GM23338 (cell line): ENCODE data around the gene SUPT5H. TPM values are rescaled to one million over a fixed set of nuclear protein-coding genes. Genes with fewer than 3 reads are reported as not detected.

Experiments used
- ATAC-seq: fragments of 200-7000 bp; cut with Tn5 transposase; 3 replicates; pipeline ENCODE4 v1.9.1; 2020
- DNase-seq: peaks from one replicate; pipeline ENCODE4 v3.0.0-alpha.2; 2015; ENCODE audit warnings: low spot score
- H2AFZ ChIP-seq: fragments of 200-600 bp; sonication (generic); 2 replicates; pipeline ENCODE4 v1.8.0; 2016; ENCODE audit warnings: antibody characterized with exemption, mild to moderate bottlenecking, moderate library complexity
- H3F3A ChIP-seq: fragments of 200-600 bp; sonication (generic); replicated peaks from 2 replicates; pipeline ENCODE4 v1.8.0; 2017; ENCODE audit warnings: antibody characterized with exemption, mixed run types, low read depth
- H3K27ac ChIP-seq: fragments of 200-600 bp; sonication (generic); 2 replicates; pipeline ENCODE4 v1.6.1; 2016; ENCODE audit warnings: low read depth
- H3K27me3 ChIP-seq: fragments of 200-600 bp; sonication (generic); 2 replicates; pipeline ENCODE4 v1.8.0; 2016; ENCODE audit warnings: mild to moderate bottlenecking, mixed run types, moderate library complexity; ENCODE audit not compliant: insufficient read depth
- H3K36me3 ChIP-seq: fragments of 200-600 bp; sonication (generic); 2 replicates; pipeline ENCODE4 v1.8.0; 2016; ENCODE audit warnings: mild to moderate bottlenecking; ENCODE audit not compliant: insufficient read depth
- H3K4me1 ChIP-seq: fragments of 200-600 bp; sonication (generic); 2 replicates; pipeline ENCODE4 v1.8.0; 2016; ENCODE audit warnings: mild to moderate bottlenecking, moderate library complexity; ENCODE audit not compliant: insufficient read depth
- H3K4me2 ChIP-seq: fragments of 200-600 bp; sonication (generic); 2 replicates; pipeline ENCODE4 v1.7.1; 2017; ENCODE audit warnings: mixed run types
- H3K4me3 ChIP-seq: fragments of 200-600 bp; sonication (generic); 2 replicates; pipeline ENCODE4 v1.6.1; 2016; ENCODE audit warnings: mixed run types
- H3K79me2 ChIP-seq: fragments of 200-600 bp; sonication (generic); replicated peaks from 2 replicates; pipeline ENCODE4 v1.8.0; 2017; ENCODE audit warnings: mild to moderate bottlenecking; ENCODE audit not compliant: insufficient read depth
- H3K9me2 ChIP-seq: fragments of 200-600 bp; sonication (generic); 2 replicates; pipeline ENCODE4 v1.8.0; 2017; ENCODE audit not compliant: insufficient read depth
- H4K20me1 ChIP-seq: fragments of 200-600 bp; sonication (generic); replicated peaks from 2 replicates; pipeline ENCODE4 v1.8.0; 2017; ENCODE audit warnings: mild to moderate bottlenecking; ENCODE audit not compliant: insufficient read depth
- H3K27ac Mint-ChIP-seq: 2 replicates; pipeline ENCODE4 v1.8.0; 2020; ENCODE audit warnings: inconsistent platforms, mild to moderate bottlenecking, moderate library complexity, mixed read lengths
- H3K27me3 Mint-ChIP-seq: 3 replicates; pipeline ENCODE4 v1.8.0; 2022; ENCODE audit warnings: low read depth, mild to moderate bottlenecking, moderate library complexity, mixed read lengths, inconsistent platforms; ENCODE audit not compliant: insufficient read depth, poor library complexity
- H3K36me3 Mint-ChIP-seq: 3 replicates; pipeline ENCODE4 v1.8.0; 2021; ENCODE audit warnings: low read depth, mild to moderate bottlenecking, inconsistent platforms, moderate library complexity, mixed read lengths
- H3K4me1 Mint-ChIP-seq: 3 replicates; pipeline ENCODE4 v1.8.0; 2020; ENCODE audit warnings: mild to moderate bottlenecking, inconsistent platforms, mixed read lengths
- H3K4me3 Mint-ChIP-seq: 3 replicates; pipeline ENCODE4 v1.8.0; 2021; ENCODE audit warnings: moderate library complexity, mild to moderate bottlenecking, inconsistent platforms, mixed read lengths
- H3K9me3 Mint-ChIP-seq: 3 replicates; pipeline ENCODE4 v1.8.0; 2020; ENCODE audit warnings: moderate library complexity, mild to moderate bottlenecking, inconsistent platforms, mixed read lengths
- CREB1 ChIP-seq: fragments of 250-450 bp; sonication (Bioruptor Pico); IDR thresholded peaks from 2 replicates; pipeline ENCODE4 v1.5.0; 2020; ENCODE audit warnings: low read depth, mild to moderate bottlenecking, moderate library complexity
- ETS1 ChIP-seq: IDR thresholded peaks from 2 replicates; pipeline ENCODE4 v1.6.1; 2016; ENCODE audit warnings: antibody characterized with exemption
- EZH2 ChIP-seq: fragments of 200-600 bp; sonication (generic); IDR thresholded peaks from one replicate; pipeline ENCODE4 v1.8.0; 2017; ENCODE audit warnings: antibody characterized with exemption, mild to moderate bottlenecking, low read depth; ENCODE audit not compliant: unreplicated experiment
- EZH2phosphoT487 ChIP-seq: fragments of 200-600 bp; sonication (generic); IDR thresholded peaks from one replicate; pipeline ENCODE4 v1.8.1; 2018; ENCODE audit warnings: antibody characterized with exemption; ENCODE audit not compliant: unreplicated experiment
- JUNB ChIP-seq: IDR thresholded peaks from one replicate; pipeline ENCODE4 v1.6.1; 2016; ENCODE audit warnings: antibody characterized with exemption; ENCODE audit not compliant: unreplicated experiment
- NANOG ChIP-seq: IDR thresholded peaks from 2 replicates; pipeline ENCODE4 v1.6.1; 2016; ENCODE audit warnings: antibody characterized with exemption, borderline replicate concordance
- POLR2AphosphoS5 ChIP-seq: IDR thresholded peaks from 2 replicates; pipeline ENCODE4 v1.6.1; 2016; ENCODE audit warnings: antibody characterized with exemption, low read depth
- STAT1 ChIP-seq: IDR thresholded peaks from one replicate; pipeline ENCODE4 v1.6.1; 2016; ENCODE audit warnings: antibody characterized with exemption; ENCODE audit not compliant: unreplicated experiment
- ZNF114 ChIP-seq: fragments of 250-450 bp; sonication (Bioruptor Pico); IDR thresholded peaks from 2 replicates; pipeline ENCODE4 v1.5.0; 2020; ENCODE audit warnings: mild to moderate bottlenecking, moderate library complexity
- ZNF331 ChIP-seq: fragments of 250-450 bp; sonication (Bioruptor Pico); IDR thresholded peaks from 2 replicates; pipeline ENCODE4 v1.5.0; 2020; ENCODE audit warnings: low read depth, mild to moderate bottlenecking, moderate library complexity
- ZNF462 ChIP-seq: fragments of 250-450 bp; sonication (Bioruptor Pico); IDR thresholded peaks from 2 replicates; pipeline ENCODE4 v1.5.0; 2020; ENCODE audit warnings: mild to moderate bottlenecking, moderate library complexity
- polyA plus RNA-seq: library from polyadenylated mRNA; unstranded; fragments of >200 nt; fragmentation: Nextera tagmentation; extraction: Ambion mirVana; gene quantifications from 2 replicates; pipeline ENCODE4 v1.2.1, GENCODE V29; 2016
- total RNA-seq: library from RNA; depleted of rRNA; stranded (reverse); fragments of >200 nt; shearing (Covaris generic); gene quantifications from 2 replicates; pipeline ENCODE4 v1.2.3, GENCODE V29; 2014
- TF ChIP-seq, protein P1 (sequence below), 2 experiments: fragments of 200-600 bp in 1 of 2; sonication (generic) in 1 of 2; conservative IDR thresholded peaks; 2 replicates each; pipeline versions ENCODE4 v1.5.1 to v1.6.1; 2016 to 2017; ENCODE audit warnings: antibody characterized with exemption in 2 of 2, low read depth in 2 of 2, mild to moderate bottlenecking in 2 of 2, moderate library complexity in 1 of 2
- TF ChIP-seq, protein P2 (sequence below): IDR thresholded peaks from one replicate; pipeline ENCODE4 v1.6.1; 2018; ENCODE audit warnings: antibody characterized with exemption; ENCODE audit not compliant: unreplicated experiment

Gene SUPT5H
- total and polyA plus RNA-seq, 2 experiments from 2014 or later: 108 to 150 TPM

GRCh38 chr19:39481229-39481545 lies 35.8 kb downstream of the SUPT5H start:
- H3K9me3 Mint-ChIP-seq: no peaks in the 10 kb centered on the region
- Histone ChIP-seq H2AFZ (no peak overlapping the region), H4K20me1 (peaks cover 5% of the 10 kb centered on the region), H3K79me2 (peaks cover 26% of the 10 kb centered on the region), H3K27me3 (no peaks in the 10 kb centered on the region), H3K9me2 (no peaks in the 10 kb centered on the region), H3K4me3 (peak overlapping the region; percentile 98), H3K4me1 (peaks cover 12% of the 10 kb centered on the region), H3K36me3 (peaks cover 17% of the 10 kb centered on the region; the same call in 1 of the 2 replicates), H3K27ac (peak overlapping the region; percentile 98), H3K4me2 (peak overlapping the region; percentile 100), H3F3A (peaks cover 23% of the 10 kb centered on the region)
- H3K36me3 Mint-ChIP-seq: peaks cover 51% of the 10 kb centered on the region
- peak overlapping the region; percentile 96 for H3K27ac Mint-ChIP-seq
- H3K4me1 Mint-ChIP-seq: peaks cover 18% of the 10 kb centered on the region
- H3K4me3 Mint-ChIP-seq: peak overlapping the region; percentile 96
- ATAC-seq (peak; percentile 3; the same call in 2 of the 3 replicates), DNase-seq (peak; percentile 17)
- TF ChIP-seq ZNF331: no peak
- TF ChIP-seq, protein P1, sequence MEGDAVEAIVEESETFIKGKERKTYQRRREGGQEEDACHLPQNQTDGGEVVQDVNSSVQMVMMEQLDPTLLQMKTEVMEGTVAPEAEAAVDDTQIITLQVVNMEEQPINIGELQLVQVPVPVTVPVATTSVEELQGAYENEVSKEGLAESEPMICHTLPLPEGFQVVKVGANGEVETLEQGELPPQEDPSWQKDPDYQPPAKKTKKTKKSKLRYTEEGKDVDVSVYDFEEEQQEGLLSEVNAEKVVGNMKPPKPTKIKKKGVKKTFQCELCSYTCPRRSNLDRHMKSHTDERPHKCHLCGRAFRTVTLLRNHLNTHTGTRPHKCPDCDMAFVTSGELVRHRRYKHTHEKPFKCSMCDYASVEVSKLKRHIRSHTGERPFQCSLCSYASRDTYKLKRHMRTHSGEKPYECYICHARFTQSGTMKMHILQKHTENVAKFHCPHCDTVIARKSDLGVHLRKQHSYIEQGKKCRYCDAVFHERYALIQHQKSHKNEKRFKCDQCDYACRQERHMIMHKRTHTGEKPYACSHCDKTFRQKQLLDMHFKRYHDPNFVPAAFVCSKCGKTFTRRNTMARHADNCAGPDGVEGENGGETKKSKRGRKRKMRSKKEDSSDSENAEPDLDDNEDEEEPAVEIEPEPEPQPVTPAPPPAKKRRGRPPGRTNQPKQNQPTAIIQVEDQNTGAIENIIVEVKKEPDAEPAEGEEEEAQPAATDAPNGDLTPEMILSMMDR (conservative IDR thresholded peaks at IDR 0.05; ENCODE audit: low read depth in 2 of 2): no peak
- TF ChIP-seq ZNF114 (CRISPR knock-in tag): no peak
- no peak for TF ChIP-seq NANOG
- no peak for TF ChIP-seq STAT1
- no peak for TF ChIP-seq CREB1 (CRISPR knock-in tag)
- TF ChIP-seq ETS1: no peak
- no peak for TF ChIP-seq EZH2
- no peak for TF ChIP-seq ZNF462
- TF ChIP-seq JUNB: no peak
- no peak for TF ChIP-seq POLR2AphosphoS5
- TF ChIP-seq, protein P2, sequence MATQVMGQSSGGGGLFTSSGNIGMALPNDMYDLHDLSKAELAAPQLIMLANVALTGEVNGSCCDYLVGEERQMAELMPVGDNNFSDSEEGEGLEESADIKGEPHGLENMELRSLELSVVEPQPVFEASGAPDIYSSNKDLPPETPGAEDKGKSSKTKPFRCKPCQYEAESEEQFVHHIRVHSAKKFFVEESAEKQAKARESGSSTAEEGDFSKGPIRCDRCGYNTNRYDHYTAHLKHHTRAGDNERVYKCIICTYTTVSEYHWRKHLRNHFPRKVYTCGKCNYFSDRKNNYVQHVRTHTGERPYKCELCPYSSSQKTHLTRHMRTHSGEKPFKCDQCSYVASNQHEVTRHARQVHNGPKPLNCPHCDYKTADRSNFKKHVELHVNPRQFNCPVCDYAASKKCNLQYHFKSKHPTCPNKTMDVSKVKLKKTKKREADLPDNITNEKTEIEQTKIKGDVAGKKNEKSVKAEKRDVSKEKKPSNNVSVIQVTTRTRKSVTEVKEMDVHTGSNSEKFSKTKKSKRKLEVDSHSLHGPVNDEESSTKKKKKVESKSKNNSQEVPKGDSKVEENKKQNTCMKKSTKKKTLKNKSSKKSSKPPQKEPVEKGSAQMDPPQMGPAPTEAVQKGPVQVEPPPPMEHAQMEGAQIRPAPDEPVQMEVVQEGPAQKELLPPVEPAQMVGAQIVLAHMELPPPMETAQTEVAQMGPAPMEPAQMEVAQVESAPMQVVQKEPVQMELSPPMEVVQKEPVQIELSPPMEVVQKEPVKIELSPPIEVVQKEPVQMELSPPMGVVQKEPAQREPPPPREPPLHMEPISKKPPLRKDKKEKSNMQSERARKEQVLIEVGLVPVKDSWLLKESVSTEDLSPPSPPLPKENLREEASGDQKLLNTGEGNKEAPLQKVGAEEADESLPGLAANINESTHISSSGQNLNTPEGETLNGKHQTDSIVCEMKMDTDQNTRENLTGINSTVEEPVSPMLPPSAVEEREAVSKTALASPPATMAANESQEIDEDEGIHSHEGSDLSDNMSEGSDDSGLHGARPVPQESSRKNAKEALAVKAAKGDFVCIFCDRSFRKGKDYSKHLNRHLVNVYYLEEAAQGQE: no peak
- no peak for TF ChIP-seq EZH2phosphoT487
- peaks cover 12% of the 10 kb centered on the region for H3K27me3 Mint-ChIP-seq
